HEK293 (cell line): ENCODE measurements around the gene CACNB4.

Source experiments
- CTCF ChIA-PET: fragments of 350-600 bp; formaldehyde crosslinking; extraction: SDS; loops from one replicate; lab custom pipeline; 2021; ENCODE audit warnings: antibody characterized with exemption; lab: Yijun Ruan, JAX
- POLR2A ChIA-PET: fragments of 300-600 bp; formaldehyde crosslinking; extraction: SDS; loops from one replicate; lab custom pipeline; 2020; ENCODE audit warnings: antibody characterized with exemption, inconsistent platforms; lab: Yijun Ruan, JAX
- H3K27ac ChIP-seq: fragments of 200-500 bp; sonication (Bioruptor generic); 2 replicates; pipeline ENCODE4 v1.5.1; 2014; ENCODE audit warnings: low read depth, low read length, control low read depth, inconsistent platforms; ENCODE audit errors: extremely low read depth
- H3K36me3 ChIP-seq, 2 experiments: fragments of 200-500 bp in 1 of 2; sonication (Bioruptor generic) in 1 of 2; 1 replicate in 1 of 2; 2 replicates in 1 of 2; pipeline ENCODE4 v1.5.1; 2014 to 2017; ENCODE audit warnings: inconsistent platforms in 2 of 2, low read length in 2 of 2; ENCODE audit not compliant: control insufficient read depth in 2 of 2, insufficient read depth in 1 of 2
- H3K4me1 ChIP-seq: fragments of 200-500 bp; sonication (Bioruptor generic); 2 replicates; pipeline ENCODE4 v1.5.1; 2014; ENCODE audit warnings: mild to moderate bottlenecking, low read length, inconsistent platforms; ENCODE audit not compliant: control insufficient read depth, insufficient read depth
- H3K4me3 ChIP-seq: 2 replicates; pipeline ENCODE4 v1.5.1; 2011; ENCODE audit warnings: low read depth, mild to moderate bottlenecking, control low read depth, low read length, moderate library complexity
- H3K9me3 ChIP-seq: fragments of 200-500 bp; sonication (Bioruptor generic); 2 replicates; pipeline ENCODE4 v1.5.1; 2014; ENCODE audit warnings: low read depth, low read length, inconsistent platforms; ENCODE audit not compliant: control insufficient read depth, insufficient read depth
- KLF17 ChIP-seq: fragments of 450-650 bp; formaldehyde crosslinking; IDR thresholded peaks from 2 replicates; pipeline ENCODE4 v1.5.1; 2016; ENCODE audit warnings: missing biosample characterization, missing genetic modification characterization
- SP2 ChIP-seq: fragments of 450-650 bp; formaldehyde crosslinking; IDR thresholded peaks from 2 replicates; pipeline ENCODE4 v1.5.1; 2016; ENCODE audit warnings: missing biosample characterization, missing genetic modification characterization
- ZBTB11 ChIP-seq: fragments of 450-650 bp; formaldehyde crosslinking; conservative IDR thresholded peaks from 2 replicates; pipeline ENCODE4 v1.5.1; 2016; ENCODE audit warnings: low read depth, missing biosample characterization, missing genetic modification characterization
- ZBTB49 ChIP-seq: fragments of 450-650 bp; formaldehyde crosslinking; IDR thresholded peaks from 2 replicates; pipeline ENCODE4 v1.5.1; 2016; ENCODE audit warnings: missing biosample characterization, missing genetic modification characterization, low read depth
- ZBTB7A ChIP-seq: fragments of 450-650 bp; formaldehyde crosslinking; IDR thresholded peaks from 2 replicates; pipeline ENCODE4 v1.5.1; 2016; ENCODE audit warnings: low read depth, missing biosample characterization, missing genetic modification characterization
- ZFHX2 ChIP-seq: fragments of 450-650 bp; formaldehyde crosslinking; conservative IDR thresholded peaks from 2 replicates; pipeline ENCODE4 v1.5.1; 2016; ENCODE audit warnings: missing biosample characterization, missing genetic modification characterization
- ZNF112 ChIP-seq: fragments of 450-650 bp; formaldehyde crosslinking; IDR thresholded peaks from 2 replicates; pipeline ENCODE4 v1.5.0; 2017; ENCODE audit warnings: missing biosample characterization, missing genetic modification characterization
- ZNF114 ChIP-seq: fragments of 450-650 bp; formaldehyde crosslinking; IDR thresholded peaks from 2 replicates; pipeline ENCODE4 v1.5.0; 2017; ENCODE audit warnings: missing biosample characterization, missing genetic modification characterization
- ZNF221 ChIP-seq: fragments of 450-650 bp; formaldehyde crosslinking; IDR thresholded peaks from 2 replicates; pipeline ENCODE4 v1.5.1; 2017; ENCODE audit warnings: missing biosample characterization, missing genetic modification characterization, borderline replicate concordance
- ZNF324 ChIP-seq: fragments of 450-650 bp; formaldehyde crosslinking; IDR thresholded peaks from 2 replicates; pipeline ENCODE4 v1.5.1; 2016; ENCODE audit warnings: missing biosample characterization, missing genetic modification characterization
- ZNF362 ChIP-seq: fragments of 450-650 bp; formaldehyde crosslinking; IDR thresholded peaks from 2 replicates; pipeline ENCODE4 v1.5.1; 2016; ENCODE audit warnings: missing biosample characterization, missing genetic modification characterization
- ZNF398 ChIP-seq: fragments of 450-650 bp; formaldehyde crosslinking; IDR thresholded peaks from 2 replicates; pipeline ENCODE4 v1.5.1; 2017; ENCODE audit warnings: missing biosample characterization, missing genetic modification characterization
- ZNF433 ChIP-seq: fragments of 450-650 bp; formaldehyde crosslinking; IDR thresholded peaks from 2 replicates; pipeline ENCODE4 v1.5.1; 2016; ENCODE audit warnings: missing biosample characterization, missing genetic modification characterization, low read depth
- ZNF48 ChIP-seq: fragments of 450-650 bp; formaldehyde crosslinking; IDR thresholded peaks from 2 replicates; pipeline ENCODE4 v1.5.1; 2016; ENCODE audit warnings: missing biosample characterization, missing genetic modification characterization
- ZNF513 ChIP-seq: fragments of 450-650 bp; IDR thresholded peaks from 2 replicates; pipeline ENCODE4 v1.5.1; 2018; ENCODE audit warnings: missing biosample characterization, missing genetic modification characterization
- ZNF548 ChIP-seq: fragments of 450-650 bp; formaldehyde crosslinking; IDR thresholded peaks from 2 replicates; pipeline ENCODE4 v1.5.1; 2016; ENCODE audit warnings: missing biosample characterization, missing genetic modification characterization
- ZNF560 ChIP-seq: fragments of 450-650 bp; formaldehyde crosslinking; IDR thresholded peaks from 2 replicates; pipeline ENCODE4 v1.5.1; 2017; ENCODE audit warnings: missing biosample characterization, missing genetic modification characterization, borderline replicate concordance
- ZNF585B ChIP-seq: fragments of 450-650 bp; formaldehyde crosslinking; IDR thresholded peaks from 2 replicates; pipeline ENCODE4 v1.5.1; 2016; ENCODE audit warnings: missing biosample characterization, missing genetic modification characterization
- ZNF664 ChIP-seq: fragments of 450-650 bp; formaldehyde crosslinking; IDR thresholded peaks from 2 replicates; pipeline ENCODE4 v1.5.1; 2016; ENCODE audit warnings: missing biosample characterization, missing genetic modification characterization
- ZNF707 ChIP-seq: fragments of 450-650 bp; formaldehyde crosslinking; IDR thresholded peaks from 2 replicates; pipeline ENCODE4 v1.5.1; 2016; ENCODE audit warnings: missing biosample characterization, missing genetic modification characterization
- ZNF837 ChIP-seq: fragments of 450-650 bp; formaldehyde crosslinking; IDR thresholded peaks from 2 replicates; pipeline ENCODE4 v1.5.1; 2016; ENCODE audit warnings: missing biosample characterization, missing genetic modification characterization
- ZSCAN23 ChIP-seq: fragments of 450-650 bp; formaldehyde crosslinking; IDR thresholded peaks from 2 replicates; pipeline ENCODE4 v1.5.1; 2016; ENCODE audit warnings: missing biosample characterization, missing genetic modification characterization
- ZSCAN30 ChIP-seq: fragments of 450-650 bp; IDR thresholded peaks from 2 replicates; pipeline ENCODE4 v1.5.1; 2018; ENCODE audit warnings: missing biosample characterization, mild to moderate bottlenecking, missing genetic modification characterization, moderate library complexity
- ZSCAN4 ChIP-seq: fragments of 450-650 bp; formaldehyde crosslinking; IDR thresholded peaks from 2 replicates; pipeline ENCODE4 v1.5.1; 2017; ENCODE audit warnings: missing biosample characterization, missing genetic modification characterization

Gene CACNB4

GRCh38 chr2:151983221-151983620 is 115.6 kb downstream of the CACNB4 start (continued):
- TF ChIP-seq ZBTB11, result no peak
- no peak for TF ChIP-seq ZSCAN30 (tag by site-specific recombination)
- no peak for TF ChIP-seq ZNF664 (tag by site-specific recombination)
- no peak for TF ChIP-seq KLF17 (tag by site-specific recombination)
- TF ChIP-seq ZFHX2 (tag by site-specific recombination), result no peak
- TF ChIP-seq ZNF114 (tag by site-specific recombination), result no peak
- no peak for TF ChIP-seq ZNF398
- no peak for TF ChIP-seq ZBTB7A
- TF ChIP-seq ZSCAN23 (tag by site-specific recombination), result no peak
- no peak for TF ChIP-seq ZBTB49 (tag by site-specific recombination)

- ChIA-PET POLR2A (no interaction called here), CTCF (interaction anchor here (0.6 to 0.7 kb wide), 3 partner anchors 11 to 740 kb away, joined by 3 to 5 read pairs (median 3); no protein-coding TSS in a partner anchor)
- no peaks in the 10 kb centered on the region for H3K4me1 ChIP-seq
- H3K27ac ChIP-seq, result no peak overlapping the region
- H3K4me3 ChIP-seq, result no peak overlapping the region
- H3K36me3 ChIP-seq, result no peaks in the 10 kb centered on the region
- H3K9me3 ChIP-seq, result no peaks in the 10 kb centered on the region
- TF ChIP-seq ZNF548, result no peak
- TF ChIP-seq ZNF221 (tag by site-specific recombination), result no peak
- TF ChIP-seq SP2 (tag by site-specific recombination), result no peak
- no peak for TF ChIP-seq ZNF362 (tag by site-specific recombination)
- no peak for TF ChIP-seq ZNF837
- no peak for TF ChIP-seq ZNF585B (tag by site-specific recombination)
- no peak for TF ChIP-seq ZSCAN4
- TF ChIP-seq ZNF324 (tag by site-specific recombination), result no peak
- no peak for TF ChIP-seq ZNF433 (tag by site-specific recombination)
- TF ChIP-seq ZNF48, result no peak
- no peak for TF ChIP-seq ZNF560
- no peak for TF ChIP-seq ZNF513 (tag by site-specific recombination)
- TF ChIP-seq ZNF112 (tag by site-specific recombination), result no peak
- TF ChIP-seq ZNF707 (tag by site-specific recombination), result no peak
Measured at GRCh38 chr2:151981886-151982285, 117.0 kb downstream of the CACNB4 start.
